HG02973 (cell line): Measurements from ENCODE around the gene MCM9.
A peak's percentile ranks its signal among the peaks of the same experiment; 100 is the strongest.

Experiments used
- ATAC-seq: cut with Tn5 transposase; IDR thresholded peaks from one replicate; pipeline ENCODE4 v1.9.1; 2021; ENCODE audit warnings: moderate library complexity; ENCODE audit not compliant: unreplicated experiment

MCM9 gene

DNA sequence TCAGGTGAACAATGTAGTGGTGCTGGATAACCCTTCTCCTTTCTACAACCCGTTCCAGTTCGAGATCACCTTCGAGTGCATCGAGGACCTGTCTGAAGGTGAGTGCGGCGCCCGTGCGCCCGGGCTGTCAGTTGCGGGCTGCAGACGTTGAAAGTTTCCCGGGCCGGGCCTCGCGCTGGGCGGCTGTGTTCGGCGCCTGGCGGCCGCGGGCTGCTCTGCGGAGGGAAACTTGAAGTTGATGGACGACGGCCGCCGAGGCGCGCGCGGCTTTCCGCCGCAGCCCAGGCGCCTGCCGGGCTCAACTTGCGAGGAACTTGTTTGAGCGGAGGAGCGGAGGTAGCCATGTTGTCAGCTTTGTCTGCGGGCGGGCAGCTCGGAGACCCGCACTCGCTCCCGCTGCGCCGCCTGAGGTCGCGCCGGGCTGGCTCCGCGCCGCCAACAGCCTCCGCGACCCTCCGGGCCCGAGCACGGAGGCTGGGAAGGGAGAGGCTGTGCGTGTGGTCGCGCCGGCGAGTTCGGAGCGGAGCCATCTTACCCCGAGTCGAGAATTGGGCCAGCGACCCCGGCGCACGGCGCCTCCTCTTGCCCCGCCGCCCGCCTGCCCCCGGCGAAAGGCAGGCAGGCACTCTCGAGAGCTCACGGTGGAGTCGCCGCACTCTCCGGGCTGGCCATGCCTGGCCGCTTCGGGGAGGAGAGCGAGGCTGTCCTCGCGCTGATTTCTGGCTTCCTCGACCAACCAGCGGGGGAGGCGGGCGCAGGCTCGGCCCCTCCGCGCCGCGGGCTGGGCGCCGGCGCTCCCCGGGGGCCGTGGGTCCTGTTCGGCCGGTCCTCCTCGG is 40.3 kb downstream of the MCM9 start:
- peak; percentile 31 for ATAC-seq

GRCh38 chr6:118893807-118894424 is 41.0 kb downstream of the MCM9 start, which contains the start of gene ASF1A:
Gene ASF1A, plus strand, starts transcription at chr6:118894152. Its CDS starts 262 bp downstream, at chr6:118894414.
- peak; percentile 63 for ATAC-seq

- ATAC-seq, result no peak
Observed at GRCh38 chr6:118893064-118893806, 41.7 kb downstream of the MCM9 start.

- ATAC-seq, result no peak
Observed at GRCh38 chr6:118892355-118892991, 42.5 kb downstream of the MCM9 start.

- ATAC-seq, result no peak
Observed at GRCh38 chr6:118890997-118891790, 43.8 kb downstream of the MCM9 start.

DNA sequence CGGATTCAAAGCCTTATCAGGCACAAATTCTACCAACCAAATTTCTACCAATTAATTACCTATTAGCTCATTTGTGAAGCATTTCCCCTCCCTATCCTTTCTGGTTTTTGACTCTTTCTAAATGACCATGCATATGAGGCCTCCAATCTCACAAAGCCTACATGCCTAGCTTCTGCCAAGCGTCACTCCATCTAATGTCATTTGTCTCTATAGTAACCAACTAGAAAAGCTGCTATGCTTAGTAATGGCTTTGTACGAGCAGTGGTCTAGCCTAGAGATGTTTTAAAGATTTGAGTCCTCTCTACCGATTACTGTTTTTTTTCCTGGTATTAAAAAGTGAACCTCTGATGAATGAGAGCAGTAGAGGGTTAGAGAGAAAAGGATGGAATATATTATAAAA is 45.8 kb downstream of the MCM9 start:
- no peak for ATAC-seq

GRCh38 chr6:118886641-118887040 is 48.3 kb downstream of the MCM9 start:
- no peak for ATAC-seq

GRCh38 chr6:118882314-118882905 is 52.5 kb downstream of the MCM9 start:
- no peak for ATAC-seq

- peak; percentile 83 for ATAC-seq
Observed at GRCh38 chr6:118881440-118882313, 53.3 kb downstream of the MCM9 start.

DNA sequence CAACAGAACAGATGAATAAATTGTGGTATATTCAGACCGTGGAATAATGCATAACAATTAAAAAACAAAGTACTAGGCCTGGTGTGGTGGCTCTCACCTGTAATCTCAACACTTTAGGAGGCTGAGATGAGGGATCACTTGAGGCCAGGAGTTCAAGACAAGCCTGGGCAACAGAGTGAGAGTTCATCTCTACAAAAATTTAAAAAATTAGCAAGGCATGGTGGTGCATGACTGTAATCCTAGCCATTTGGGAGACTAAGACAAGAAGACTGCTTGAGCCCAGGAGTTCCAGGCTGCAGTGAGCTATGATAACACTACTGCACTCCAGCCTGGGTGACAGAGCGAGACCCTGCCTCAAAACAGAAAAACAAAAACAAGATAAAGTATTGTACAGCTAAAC is 57.2 kb downstream of the MCM9 start:
- ATAC-seq, result no peak

GRCh38 chr6:118876814-118877213 is 58.1 kb downstream of the MCM9 start:
- no peak for ATAC-seq

GRCh38 chr6:118876198-118876597 is 58.8 kb downstream of the MCM9 start:
- ATAC-seq, result no peak

DNA sequence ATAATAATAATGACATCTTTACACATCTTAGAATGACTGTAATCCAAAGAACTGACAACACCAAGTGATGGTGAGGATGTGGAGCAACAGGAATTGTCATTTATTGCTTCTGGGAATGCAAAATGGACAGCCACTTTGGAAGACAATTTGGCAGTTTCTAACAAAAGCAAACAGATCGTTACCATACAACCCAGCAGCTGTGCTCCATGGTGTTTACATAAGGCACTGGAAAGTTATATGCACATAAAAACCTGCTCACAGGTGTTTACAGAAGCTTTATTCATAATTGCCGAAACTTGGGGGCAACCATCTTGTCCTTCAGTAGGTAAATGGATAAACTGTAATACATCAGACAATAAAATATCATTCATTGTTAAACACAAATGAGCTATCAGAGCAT is 59.3 kb downstream of the MCM9 start:
- ATAC-seq, result no peak

- no peak for ATAC-seq
Observed at GRCh38 chr6:118873239-118873638, 61.7 kb downstream of the MCM9 start.

DNA sequence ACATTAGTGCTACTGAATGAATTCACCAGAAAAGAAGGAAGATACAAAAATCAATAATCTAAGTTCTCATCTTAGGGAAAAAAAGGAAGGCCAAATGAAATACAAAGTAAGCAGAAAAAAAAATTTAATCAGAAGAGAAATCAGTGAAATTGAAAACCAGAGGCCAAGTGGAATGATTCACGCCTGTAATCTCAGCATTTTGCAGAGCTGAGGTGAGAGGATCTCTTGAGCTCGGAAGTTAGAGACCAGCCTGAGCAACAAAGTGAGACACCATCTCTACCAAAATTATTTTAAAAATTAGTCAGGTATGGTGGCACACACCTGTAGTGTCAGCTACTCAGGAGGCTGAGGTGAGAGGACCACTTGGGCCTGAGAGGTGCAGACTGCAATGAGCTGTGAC is 62.2 kb downstream of the MCM9 start:
- ATAC-seq, result no peak

GRCh38 chr6:118872318-118872717 is 62.6 kb downstream of the MCM9 start:
- ATAC-seq, result no peak

- ATAC-seq, result no peak
Observed at GRCh38 chr6:118871331-118871730, 63.6 kb downstream of the MCM9 start.

DNA sequence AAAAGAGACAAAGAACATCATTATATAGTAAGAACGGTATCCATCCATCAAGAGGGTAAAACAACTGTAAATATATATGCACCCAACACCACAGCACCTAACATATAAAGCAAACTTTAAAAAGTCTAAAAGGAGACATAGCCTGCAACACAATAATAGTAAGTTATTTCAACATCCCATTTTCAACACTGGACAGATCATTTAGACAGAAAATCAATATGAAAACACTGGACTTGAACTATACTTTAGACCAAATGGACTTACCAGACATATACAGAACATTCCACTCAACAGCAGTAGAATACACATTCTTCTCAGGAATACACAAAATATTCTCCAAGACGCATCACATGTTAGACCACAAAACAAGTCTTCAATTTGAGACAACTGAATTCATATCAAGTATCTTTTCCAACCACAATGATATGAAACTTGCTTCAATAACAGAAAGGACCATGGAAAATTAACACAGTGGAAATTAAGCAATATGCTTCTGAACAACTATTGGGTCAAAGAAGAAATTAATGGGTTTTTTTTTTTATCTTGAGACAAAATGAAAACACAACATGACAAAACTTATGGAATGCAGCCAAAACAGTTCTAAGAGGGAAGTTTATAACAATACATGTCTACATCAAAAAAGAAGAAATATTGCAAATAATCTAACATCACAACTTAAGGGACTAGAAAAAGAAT is 64.9 kb downstream of the MCM9 start:
- no peak for ATAC-seq
